Transverse colon (tissue), 3 donors: ENCODE measurements around the gene USP28.

Source experiments
- CTCF ChIP-seq, 5 experiments: fragments of 200-600 bp in 3 of 5; fragments of 450-650 bp in 2 of 5; sonication (generic) in 3 of 5; IDR thresholded peaks; 1 replicate in 2 of 5; 2 replicates in 3 of 5; pipeline ENCODE4 v1.5.1; 2016 to 2017; ENCODE audit warnings: antibody characterized with exemption in 5 of 5, inconsistent platforms in 3 of 5, mild to moderate bottlenecking in 2 of 5, moderate library complexity in 1 of 5
- POLR2A ChIP-seq: fragments of 450-650 bp; IDR thresholded peaks from one replicate; pipeline ENCODE4 v1.6.1; 2016; ENCODE audit warnings: antibody characterized with exemption, mild to moderate bottlenecking, moderate library complexity

- TF ChIP-seq POLR2A (no peak), CTCF (IDR thresholded peaks at IDR 0.05) (no peak)
These were observed 122.4 kb downstream of the USP28 start for GRCh38 chr11:113752932-113753331.
